Measurements from ENCODE around the gene MAP2K1. TPM values are rescaled to one million over a fixed set of nuclear protein-coding genes. Genes with fewer than 3 reads are reported as not detected.

Gene MAP2K1
- total RNA-seq, 4 donors from 2014 or later, result 50.4 to 112 (median 69.5) TPM

GRCh38 chr15:66401130-66402021 lies 14.7 kb downstream of the MAP2K1 start:
- intact Hi-C loops (cut with DNase I; ENCODE audit: low total_unique reads), result no loop called here
- no peak for ATAC-seq
- in situ Hi-C loops (cut with MboI; ENCODE audit: low sequenced_read_pairs in 4 of 4), result no loop called here

GRCh38 chr15:66402761-66403284 lies 16.1 kb downstream of the MAP2K1 start:
- no peak for DNase-seq
- no peak for TF ChIP-seq POLR2A (IDR thresholded peaks at IDR 0.05)
- TF ChIP-seq, protein P1, sequence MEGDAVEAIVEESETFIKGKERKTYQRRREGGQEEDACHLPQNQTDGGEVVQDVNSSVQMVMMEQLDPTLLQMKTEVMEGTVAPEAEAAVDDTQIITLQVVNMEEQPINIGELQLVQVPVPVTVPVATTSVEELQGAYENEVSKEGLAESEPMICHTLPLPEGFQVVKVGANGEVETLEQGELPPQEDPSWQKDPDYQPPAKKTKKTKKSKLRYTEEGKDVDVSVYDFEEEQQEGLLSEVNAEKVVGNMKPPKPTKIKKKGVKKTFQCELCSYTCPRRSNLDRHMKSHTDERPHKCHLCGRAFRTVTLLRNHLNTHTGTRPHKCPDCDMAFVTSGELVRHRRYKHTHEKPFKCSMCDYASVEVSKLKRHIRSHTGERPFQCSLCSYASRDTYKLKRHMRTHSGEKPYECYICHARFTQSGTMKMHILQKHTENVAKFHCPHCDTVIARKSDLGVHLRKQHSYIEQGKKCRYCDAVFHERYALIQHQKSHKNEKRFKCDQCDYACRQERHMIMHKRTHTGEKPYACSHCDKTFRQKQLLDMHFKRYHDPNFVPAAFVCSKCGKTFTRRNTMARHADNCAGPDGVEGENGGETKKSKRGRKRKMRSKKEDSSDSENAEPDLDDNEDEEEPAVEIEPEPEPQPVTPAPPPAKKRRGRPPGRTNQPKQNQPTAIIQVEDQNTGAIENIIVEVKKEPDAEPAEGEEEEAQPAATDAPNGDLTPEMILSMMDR (IDR thresholded peaks at IDR 0.05 in 4 of 5, conservative IDR thresholded peaks at IDR 0.05 in 1 of 5), result no peak
- no peak for ATAC-seq
- in situ Hi-C loops (cut with MboI; ENCODE audit: low sequenced_read_pairs in 4 of 4), result no loop called here
- no peak overlapping the region for H3K27ac ChIP-seq
- H3K27me3 ChIP-seq, result no peaks in the 10 kb centered on the region
- peaks cover 28 to 58% of the 10 kb centered on the region in 2 donors for H3K4me1 ChIP-seq
- H3K9me3 ChIP-seq, result no peaks in the 10 kb centered on the region
- intact Hi-C loops (cut with DNase I; ENCODE audit: low total_unique reads), result no loop called here
- no peaks in the 10 kb centered on the region for H3K36me3 ChIP-seq
- H3K4me3 ChIP-seq, result no peak overlapping the region

More at GRCh38 chr15:66401130-66402021, 14.7 kb downstream of the MAP2K1 start:
- Histone ChIP-seq H3K27me3 (no peaks in the 10 kb centered on the region), H3K4me1 (peaks cover 28 to 54% of the 10 kb centered on the region in 2 donors), H3K27ac (no peak overlapping the region), H3K36me3 (no peaks in the 10 kb centered on the region), H3K4me3 (no peak overlapping the region), H3K9me3 (no peaks in the 10 kb centered on the region)
- DNase-seq, result no peak
- TF ChIP-seq, protein P1 (IDR thresholded peaks at IDR 0.05 in 4 of 5, conservative IDR thresholded peaks at IDR 0.05 in 1 of 5), result no peak
- no peak for TF ChIP-seq POLR2A (IDR thresholded peaks at IDR 0.05)

DNA sequence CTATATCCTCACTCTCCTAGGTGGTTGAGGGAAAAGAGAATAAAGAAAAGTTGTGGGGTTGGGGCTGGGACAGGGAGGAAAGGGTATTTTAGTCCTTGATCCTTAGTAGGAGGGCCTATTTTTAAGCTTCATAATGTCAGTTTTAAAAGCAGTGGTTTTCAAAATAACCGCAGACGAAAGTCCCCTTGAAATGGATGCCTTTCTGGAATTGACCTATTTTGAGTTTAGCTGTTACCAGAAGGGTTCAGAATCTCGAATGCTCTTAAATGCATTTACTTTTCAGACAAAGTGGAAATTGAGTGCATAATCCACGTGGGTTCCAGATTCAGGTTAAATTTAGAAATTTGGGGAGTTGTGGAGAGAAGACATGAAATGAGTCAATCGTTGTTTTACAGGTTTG lies 16.6 kb downstream of the MAP2K1 start:
- Histone ChIP-seq H3K36me3 (no peaks in the 10 kb centered on the region), H3K4me1 (peaks cover 28 to 58% of the 10 kb centered on the region in 2 donors), H3K4me3 (no peak overlapping the region), H3K27me3 (no peaks in the 10 kb centered on the region), H3K9me3 (no peaks in the 10 kb centered on the region), H3K27ac (no peak overlapping the region)
- no peak for TF ChIP-seq POLR2A (IDR thresholded peaks at IDR 0.05)
- TF ChIP-seq, protein P1 (IDR thresholded peaks at IDR 0.05 in 4 of 5, conservative IDR thresholded peaks at IDR 0.05 in 1 of 5), result no peak
- in situ Hi-C loops (cut with MboI; ENCODE audit: low sequenced_read_pairs in 4 of 4), result no loop called here
- intact Hi-C loops (cut with DNase I; ENCODE audit: low total_unique reads), result no loop called here
- DNase-seq (no peak), ATAC-seq (no peak)

DNA sequence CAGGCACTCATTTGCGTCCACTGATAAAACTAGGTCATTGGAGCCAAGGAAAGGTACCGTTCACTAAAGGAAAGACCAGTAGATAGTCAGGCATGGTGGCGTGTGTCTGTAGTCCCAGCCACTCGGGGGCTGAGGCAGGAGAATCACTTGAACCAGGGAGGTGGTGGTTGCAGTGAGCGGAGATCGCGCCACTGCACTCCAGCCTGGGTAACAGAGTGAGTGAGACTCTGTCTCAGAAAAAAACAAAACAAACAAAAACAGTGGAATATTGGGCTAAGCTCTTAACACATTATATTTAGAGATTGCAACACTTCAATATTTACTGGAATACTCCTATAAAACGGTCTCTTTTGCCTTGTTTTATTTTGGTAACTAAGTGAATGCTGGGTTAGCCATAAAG lies 17.4 kb downstream of the MAP2K1 start:
- H3K36me3 ChIP-seq, result no peaks in the 10 kb centered on the region
- TF ChIP-seq, protein P1 (IDR thresholded peaks at IDR 0.05 in 4 of 5, conservative IDR thresholded peaks at IDR 0.05 in 1 of 5), result no peak
- no peak for TF ChIP-seq POLR2A (IDR thresholded peaks at IDR 0.05)
- no peaks in the 10 kb centered on the region for H3K27me3 ChIP-seq
- in situ Hi-C loops (cut with MboI; ENCODE audit: low sequenced_read_pairs in 4 of 4), result no loop called here
- H3K4me1 ChIP-seq, result peaks cover 32 to 59% of the 10 kb centered on the region in 2 donors
- no peaks in the 10 kb centered on the region for H3K9me3 ChIP-seq
- DNase-seq, result no peak
- H3K4me3 ChIP-seq, result no peak overlapping the region
- no peak for ATAC-seq
- intact Hi-C loops (cut with DNase I; ENCODE audit: low total_unique reads), result no loop called here
- H3K27ac ChIP-seq, result peak overlapping the region in 1 of 4 donors; percentile 56

Data from gastrocnemius medialis (tissue), 4 donors.